HepG2 (cell line): ENCODE measurements around the gene PARVB. TPM values are rescaled to one million over a fixed set of nuclear protein-coding genes. Genes with fewer than 3 reads are reported as not detected.

Source experiments
- ATAC-seq: fragments of 200-7000 bp; cut with Tn5 transposase; 3 replicates; pipeline ENCODE4 v1.9.1; 2020; ENCODE audit warnings: mild to moderate bottlenecking, moderate library complexity
- BruUV-seq: library from RNA; stranded (reverse); fragments of 400-500 nt; replicated peaks from 2 replicates; lab custom pipeline; 2021; lab: Mats Ljungman, UMichigan
- CTCF ChIA-PET: fragments of 300-600 bp; formaldehyde crosslinking; extraction: SDS; loops from one replicate; lab custom pipeline; 2021; ENCODE audit warnings: low total read pairs, inconsistent platforms, low intra/inter-chr PET ratio; lab: Yijun Ruan, JAX
- POLR2A ChIA-PET: fragments of 350-600 bp; sonication (Branson Sonifier 250); formaldehyde crosslinking; loops from one replicate; lab custom pipeline; 2020; ENCODE audit warnings: antibody characterized with exemption, inconsistent platforms; lab: Yijun Ruan, JAX
- DNase-seq: peaks from one replicate; pipeline ENCODE4 v3.0.0-alpha.2; 2015; ENCODE audit warnings: low spot score
- FAIRE-seq: peaks from 3 replicates; lab custom pipeline; 2011; peaks lifted over from hg19 to GRCh38; lab: Jason Lieb, UNC
- H2AFZ ChIP-seq: one replicate; pipeline ENCODE4 v1.6.1; 2011; ENCODE audit warnings: low read length, inconsistent platforms
- H3K27ac ChIP-seq: fragments of 300-600 bp; 3 replicates; pipeline ENCODE4 v1.8.0; 2011; ENCODE audit warnings: mixed run types, mild to moderate bottlenecking, mixed read lengths, low read length, inconsistent platforms; ENCODE audit not compliant: insufficient read depth; ENCODE audit errors: extremely low read length
- H3K27me3 ChIP-seq, 2 experiments: fragments of 200-600 bp in 1 of 2; 2 replicates in 1 of 2; 3 replicates in 1 of 2; pipeline versions ENCODE4 v1.6.0 to v1.8.0; 2011; ENCODE audit warnings: low read length in 2 of 2, mild to moderate bottlenecking in 2 of 2, moderate library complexity in 2 of 2, inconsistent platforms in 1 of 2; ENCODE audit not compliant: insufficient read depth in 2 of 2, control insufficient read depth in 1 of 2
- H3K36me3 ChIP-seq, 2 experiments: fragments of 200-600 bp in 1 of 2; replicated peaks in 1 of 2; 2 replicates in 1 of 2; 3 replicates in 1 of 2; pipeline versions ENCODE4 v1.5.1 to v1.8.0; 2011; ENCODE audit warnings: low read length in 2 of 2, inconsistent platforms in 1 of 2; ENCODE audit not compliant: insufficient read depth in 2 of 2, control insufficient read depth in 1 of 2
- H3K4me1 ChIP-seq: 2 replicates; pipeline ENCODE4 v1.5.1; 2012; ENCODE audit warnings: low read length, inconsistent platforms; ENCODE audit not compliant: insufficient read depth
- H3K4me2 ChIP-seq: 2 replicates; pipeline ENCODE4 v1.6.0; 2011; ENCODE audit warnings: low read depth, low read length, inconsistent platforms
- H3K4me3 ChIP-seq, 3 experiments: fragments of 200-600 bp in 1 of 3; sonication (generic), shearing (Covaris generic) in 1 of 3; replicated peaks in 1 of 3; 2 replicates each; pipeline ENCODE4 v1.5.1; 2011 to 2016; ENCODE audit warnings: low read length in 3 of 3, inconsistent platforms in 2 of 3, low read depth in 2 of 3, mild to moderate bottlenecking in 2 of 3, control low read depth in 1 of 3, mixed read lengths in 1 of 3; ENCODE audit not compliant: insufficient read depth in 1 of 3
- H3K79me2 ChIP-seq: one replicate; pipeline ENCODE4 v1.6.1; 2011; ENCODE audit warnings: low read length, inconsistent platforms; ENCODE audit not compliant: insufficient read depth
- H3K9ac ChIP-seq: 2 replicates; pipeline ENCODE4 v1.6.0; 2011; ENCODE audit warnings: mild to moderate bottlenecking, low read depth, low read length, inconsistent platforms; ENCODE audit not compliant: insufficient read depth
- H3K9me3 ChIP-seq: 2 replicates; pipeline ENCODE4 v1.5.1; 2012; ENCODE audit warnings: mild to moderate bottlenecking, low read length
- H4K20me1 ChIP-seq: 2 replicates; pipeline ENCODE4 v1.6.0; 2011; ENCODE audit warnings: inconsistent platforms, mild to moderate bottlenecking, low read length, moderate library complexity; ENCODE audit not compliant: insufficient read depth
- ZNF121 ChIP-seq: sonication (generic); formaldehyde crosslinking; IDR thresholded peaks from 2 replicates; pipeline ENCODE4 v1.5.0; 2020; ENCODE audit warnings: mild to moderate bottlenecking, missing genetic modification reagents
- WGBS: methylation state at CpG from one replicate; pipeline ENCODE4 v1.1.6; 2017; ENCODE audit warnings: low lambda C conversion rate; 5-methylcytosine and 5-hydroxymethylcytosine counted together
- in situ Hi-C: cut with HindIII; loops from 2 replicates; pipeline ENCODE4 v1.10.0; 2017; ENCODE audit warnings: low pct_unique_long_range_greater_than_20kb; ENCODE audit not compliant: extremely low pct_ligation_motif_present
- intact Hi-C: fragments of 100-400 bp; cut with micrococcal nuclease; formaldehyde crosslinking; loops from one replicate; pipeline ENCODE4 v1.10.0; 2022; ENCODE audit not compliant: unreplicated experiment
- polyA plus RNA-seq, 8 experiments: library from polyadenylated mRNA; depleted of rRNA in 3 of 8; stranded (reverse) in 7 of 8; unstranded in 1 of 8; fragments of >200 nt; fragmentation: Illumina TruSeq in 4 of 8; extraction: Trizol in 4 of 8; gene quantifications; 2 replicates each; pipeline versions ENCODE4 v1.2.1 to v1.2.3, GENCODE V29; 2011 to 2016; ENCODE audit warnings: low read depth in 4 of 8, missing spikeins in 1 of 8, mixed read lengths in 1 of 8; ENCODE audit not compliant: insufficient read depth in 1 of 8
- total RNA-seq, 5 experiments: library from RNA; depleted of rRNA; stranded (reverse); fragments of >200 nt; fragmentation: Illumina TruSeq; extraction: Trizol; gene quantifications; 2 replicates each; pipeline ENCODE4 v1.2.3, GENCODE V29; 2016; ENCODE audit warnings: low read depth in 1 of 5
- TF ChIP-seq, protein P1 (sequence below): sonication (generic); formaldehyde crosslinking; IDR thresholded peaks from 2 replicates; pipeline ENCODE4 v1.4.0; 2020; ENCODE audit warnings: missing genetic modification reagents

Gene PARVB
- total and polyA plus RNA-seq, 2 of the 13 experiments (the other 11 are each of a cell fraction or from before 2014, with no cell fraction given) = 0.11 to 0.15 TPM

DNA sequence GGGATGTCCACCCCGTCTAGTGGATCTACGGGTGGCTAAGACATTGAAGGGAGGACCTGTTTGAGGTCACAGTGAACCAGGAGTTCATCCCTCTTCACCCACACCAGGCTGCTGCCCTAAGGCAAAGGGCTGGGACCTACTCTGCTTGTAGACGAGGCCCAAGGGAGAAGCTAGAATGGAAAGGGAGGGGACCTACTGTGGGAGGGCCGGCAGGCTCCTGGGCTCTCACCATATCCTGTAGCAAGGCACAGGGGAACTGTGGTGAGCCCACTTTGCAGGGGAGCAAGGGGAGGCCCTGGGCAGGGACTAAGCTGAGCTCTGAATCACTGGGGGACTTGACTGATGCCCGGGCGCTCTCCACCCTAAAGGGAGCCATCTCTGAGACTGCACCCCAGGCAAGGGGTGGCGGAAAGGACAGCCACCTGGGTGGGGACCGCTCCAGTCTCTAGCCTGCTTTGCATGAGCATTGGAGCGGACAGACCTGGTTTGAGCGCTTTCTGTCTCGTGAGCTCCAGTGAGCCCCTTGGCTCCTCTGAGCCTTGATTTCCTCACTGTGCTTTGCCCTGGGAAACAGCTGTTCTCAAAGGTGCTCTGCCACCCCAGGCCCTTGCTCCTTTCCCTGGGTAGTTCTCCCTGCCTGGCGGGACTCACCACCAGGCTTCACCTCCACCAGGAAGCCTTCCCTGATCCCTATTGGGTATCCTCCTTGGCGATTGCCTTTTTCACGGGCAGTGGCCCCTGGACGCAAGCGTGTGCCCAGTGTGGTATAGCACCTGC is 180.8 kb downstream of the PARVB start:
- 30% methylated on average over 7 of the region's 16 CpGs for whole genome bisulfite sequencing
- H3K9me3 ChIP-seq = no peaks in the 10 kb centered on the region
- in situ Hi-C loops (no loop called here), intact Hi-C loops (no loop called here)
- CTCF ChIA-PET = no interaction called here
- TF ChIP-seq ZNF121 (CRISPR knock-in tag) = no peak
- TF ChIP-seq, protein P1, sequence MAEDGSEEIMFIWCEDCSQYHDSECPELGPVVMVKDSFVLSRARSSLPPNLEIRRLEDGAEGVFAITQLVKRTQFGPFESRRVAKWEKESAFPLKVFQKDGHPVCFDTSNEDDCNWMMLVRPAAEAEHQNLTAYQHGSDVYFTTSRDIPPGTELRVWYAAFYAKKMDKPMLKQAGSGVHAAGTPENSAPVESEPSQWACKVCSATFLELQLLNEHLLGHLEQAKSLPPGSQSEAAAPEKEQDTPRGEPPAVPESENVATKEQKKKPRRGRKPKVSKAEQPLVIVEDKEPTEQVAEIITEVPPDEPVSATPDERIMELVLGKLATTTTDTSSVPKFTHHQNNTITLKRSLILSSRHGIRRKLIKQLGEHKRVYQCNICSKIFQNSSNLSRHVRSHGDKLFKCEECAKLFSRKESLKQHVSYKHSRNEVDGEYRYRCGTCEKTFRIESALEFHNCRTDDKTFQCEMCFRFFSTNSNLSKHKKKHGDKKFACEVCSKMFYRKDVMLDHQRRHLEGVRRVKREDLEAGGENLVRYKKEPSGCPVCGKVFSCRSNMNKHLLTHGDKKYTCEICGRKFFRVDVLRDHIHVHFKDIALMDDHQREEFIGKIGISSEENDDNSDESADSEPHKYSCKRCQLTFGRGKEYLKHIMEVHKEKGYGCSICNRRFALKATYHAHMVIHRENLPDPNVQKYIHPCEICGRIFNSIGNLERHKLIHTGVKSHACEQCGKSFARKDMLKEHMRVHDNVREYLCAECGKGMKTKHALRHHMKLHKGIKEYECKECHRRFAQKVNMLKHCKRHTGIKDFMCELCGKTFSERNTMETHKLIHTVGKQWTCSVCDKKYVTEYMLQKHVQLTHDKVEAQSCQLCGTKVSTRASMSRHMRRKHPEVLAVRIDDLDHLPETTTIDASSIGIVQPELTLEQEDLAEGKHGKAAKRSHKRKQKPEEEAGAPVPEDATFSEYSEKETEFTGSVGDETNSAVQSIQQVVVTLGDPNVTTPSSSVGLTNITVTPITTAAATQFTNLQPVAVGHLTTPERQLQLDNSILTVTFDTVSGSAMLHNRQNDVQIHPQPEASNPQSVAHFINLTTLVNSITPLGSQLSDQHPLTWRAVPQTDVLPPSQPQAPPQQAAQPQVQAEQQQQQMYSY (CRISPR knock-in tag) = no peak
- H3K27me3 ChIP-seq = peaks cover 2 to 38% of the 10 kb centered on the region in 2 experiments; a peak in 4 of 5 replicates
- no TSS peak for BruUV-seq
- H3K4me1 ChIP-seq = no peaks in the 10 kb centered on the region
- POLR2A ChIA-PET = no interaction called here
- H3K36me3 ChIP-seq = no peaks in the 10 kb centered on the region
- no peaks in the 10 kb centered on the region for H3K79me2 ChIP-seq
- no peak overlapping the region for H2AFZ ChIP-seq
- no peak overlapping the region for H3K4me2 ChIP-seq
- H3K9ac ChIP-seq = no peak overlapping the region
- no peak for FAIRE-seq
- ATAC-seq = no peak
- no peak for DNase-seq
- H4K20me1 ChIP-seq = no peaks in the 10 kb centered on the region
- H3K27ac ChIP-seq = no peak overlapping the region
- H3K4me3 ChIP-seq = no peak overlapping the region
